Right renal cortex interstitium (tissue), 3 donors: ENCODE results near the gene SLC24A3. TPM values are rescaled to one million over a fixed set of nuclear protein-coding genes. Genes with fewer than 3 reads are reported as not detected.

Experiments used
- DNase-seq, 3 donors: peaks; one replicate each; pipeline ENCODE4 v3.0.0-alpha.2; 2013; ENCODE audit warnings: low read depth in 3 of 3, low spot score in 2 of 3
- polyA plus RNA-seq, 3 donors: library from polyadenylated mRNA; unstranded; fragments of 120-200 nt; gene quantifications; one replicate each; pipeline ENCODE4 v1.2.1, GENCODE V29; 2013; ENCODE audit not compliant: insufficient read length in 3 of 3

The SLC24A3 gene
- polyA plus RNA-seq, 3 donors: 3.4 to 4.2 (median 3.8) TPM

- no peak for DNase-seq
Measured at GRCh38 chr20:19524691-19525090, 312.2 kb downstream of the SLC24A3 start.

DNA sequence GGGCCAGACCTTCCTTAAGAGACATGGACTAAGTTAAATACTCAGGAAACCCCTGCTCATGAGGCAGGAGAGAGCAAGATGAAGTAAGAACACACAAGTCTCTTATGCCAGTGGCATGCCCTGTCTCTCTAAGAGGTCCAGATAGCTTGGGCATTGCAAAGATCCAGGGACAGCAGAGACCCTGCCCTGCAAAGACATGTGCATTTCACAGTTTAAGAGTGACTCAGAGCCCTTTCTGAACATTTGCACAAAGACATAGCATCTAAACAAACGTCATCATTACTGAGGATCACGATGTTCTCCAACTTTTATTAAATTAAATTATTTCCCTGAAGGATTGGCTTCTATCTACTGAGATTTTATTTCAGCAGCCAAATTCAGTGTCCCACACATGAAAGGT is 315.1 kb downstream of the SLC24A3 start:
- no peak for DNase-seq

DNA sequence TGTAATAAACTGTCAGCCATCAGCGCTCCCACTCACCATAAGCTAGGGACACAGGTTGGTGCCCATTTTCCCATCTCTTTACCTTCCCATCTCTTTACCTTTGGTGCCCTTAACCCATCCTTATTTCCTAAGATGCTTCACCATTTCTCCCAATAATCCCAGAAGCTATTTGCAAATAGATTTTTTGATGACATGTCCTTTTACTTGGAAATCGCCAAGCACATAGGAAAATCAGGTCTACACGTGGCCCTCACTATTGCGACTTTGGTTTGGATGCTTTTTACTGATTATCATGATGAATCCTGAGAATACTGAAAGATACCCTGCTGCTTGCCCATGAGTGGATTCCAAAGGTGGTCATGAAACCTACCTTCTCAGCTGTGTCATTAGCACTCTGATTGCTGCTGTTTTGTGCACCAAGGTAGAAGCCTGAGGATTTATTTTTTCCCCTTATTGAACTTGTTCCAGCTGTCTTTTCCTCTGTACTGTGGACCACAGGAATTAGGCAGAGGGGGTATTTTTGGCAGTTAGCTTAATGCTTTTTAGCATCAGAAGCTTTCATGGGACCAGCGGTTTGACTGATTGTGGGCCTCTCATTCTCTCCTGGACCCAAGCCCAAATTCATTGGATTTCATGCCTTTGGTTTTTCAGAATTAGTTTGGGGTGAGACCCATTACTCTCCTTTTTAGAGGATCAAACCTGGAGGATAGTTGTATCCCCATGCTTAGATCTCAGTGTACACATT is 316.0 kb downstream of the SLC24A3 start:
- DNase-seq: no peak

DNA sequence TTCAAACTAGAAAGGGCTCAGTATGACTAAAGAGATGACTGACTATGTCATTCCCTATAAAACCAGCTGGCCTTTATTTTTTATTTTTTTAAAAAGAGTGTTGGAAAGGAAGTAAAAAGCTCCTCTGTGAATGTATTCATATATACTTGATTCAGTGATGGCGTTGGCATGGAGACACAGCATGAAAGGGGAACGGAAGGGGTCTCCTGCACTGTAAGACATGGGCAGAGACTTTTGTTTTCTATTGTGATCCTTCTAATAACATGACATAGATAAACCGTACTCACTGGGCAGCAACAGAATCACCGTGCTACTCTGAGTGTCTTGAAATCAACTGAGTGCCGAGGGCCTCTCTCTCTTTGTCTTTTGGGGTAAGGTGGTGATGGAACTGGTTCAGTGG is 317.6 kb downstream of the SLC24A3 start:
- no peak for DNase-seq

DNA sequence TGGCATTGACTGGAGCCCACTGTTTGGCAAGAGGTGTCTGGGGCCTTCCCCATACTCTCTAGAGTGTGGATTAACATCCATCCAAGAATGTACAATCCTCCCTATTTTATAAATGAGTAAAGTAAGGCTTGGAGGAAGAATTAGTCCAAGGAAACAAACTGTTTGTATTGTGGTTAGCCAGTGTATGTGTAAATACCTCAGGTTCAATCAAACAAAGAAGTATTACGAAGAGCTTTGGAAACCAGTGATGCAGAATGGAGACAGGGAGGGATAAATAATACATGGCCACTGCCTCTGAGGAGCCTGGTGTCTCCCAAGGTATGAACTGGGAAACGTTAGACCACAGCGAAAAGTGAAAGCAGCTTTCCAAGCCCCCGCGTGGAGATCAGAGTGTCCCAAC is 319.0 kb downstream of the SLC24A3 start:
- DNase-seq: no peak

DNA sequence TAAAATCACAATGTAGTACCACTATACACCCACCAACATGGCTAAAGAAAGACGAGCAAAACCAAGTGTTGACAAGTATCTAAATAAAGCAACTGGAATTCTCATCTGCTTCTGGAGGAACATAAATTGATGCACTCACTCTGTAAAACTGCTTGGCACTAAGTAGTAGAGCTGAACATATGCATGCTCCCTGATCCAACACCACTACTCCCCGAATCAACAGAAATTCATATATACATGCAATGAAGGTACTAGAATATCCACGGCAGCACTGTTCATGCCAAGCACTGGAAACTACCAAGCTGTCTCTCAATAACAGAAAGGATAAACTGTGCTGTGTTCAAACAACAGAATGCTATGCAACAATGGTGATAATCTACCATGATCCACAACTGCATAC is 326.1 kb downstream of the SLC24A3 start:
- DNase-seq: no peak

GRCh38 chr20:19539191-19539590 is 326.7 kb downstream of the SLC24A3 start:
- DNase-seq: no peak

GRCh38 chr20:19540392-19540791 is 327.9 kb downstream of the SLC24A3 start:
- no peak for DNase-seq

DNA sequence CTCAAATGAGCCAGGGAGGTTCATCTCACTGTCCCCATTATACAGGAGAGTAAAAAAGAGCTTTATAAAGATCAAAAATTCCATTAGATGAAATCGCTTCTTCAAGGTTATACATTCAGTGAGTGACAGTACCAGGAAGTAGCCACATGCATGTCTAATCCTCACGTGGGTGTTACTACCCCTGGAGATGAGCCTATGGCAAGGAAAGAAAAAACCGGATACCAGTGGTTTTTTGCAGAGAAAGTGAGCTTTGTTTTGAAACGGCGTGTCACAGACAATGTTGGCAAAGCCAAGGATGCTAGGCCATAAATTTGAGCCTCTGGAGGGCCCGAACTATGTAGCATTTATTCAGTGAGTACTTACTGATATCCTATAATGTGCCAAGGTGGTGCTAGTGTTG is 330.7 kb downstream of the SLC24A3 start:
- DNase-seq: no peak

DNA sequence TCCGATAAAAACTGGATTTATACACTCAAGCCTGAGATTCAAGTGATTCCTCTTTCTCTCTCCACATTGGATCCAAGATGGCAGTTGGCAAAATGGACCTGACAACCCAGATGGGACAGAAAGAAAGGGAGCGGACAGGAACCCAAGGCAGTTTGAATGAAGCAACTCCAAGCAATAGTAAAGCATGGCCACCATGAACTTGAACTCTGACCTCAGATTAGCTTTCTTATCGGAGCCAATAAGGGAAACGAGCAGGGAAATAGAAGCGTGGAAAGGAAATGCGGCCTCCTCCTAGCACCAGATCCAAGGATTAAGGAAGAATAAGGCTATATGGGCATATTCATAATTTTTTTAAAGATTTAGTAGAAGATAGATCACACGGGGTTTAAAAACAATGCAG is 332.2 kb downstream of the SLC24A3 start:
- no peak for DNase-seq

GRCh38 chr20:19546648-19547047 is 334.2 kb downstream of the SLC24A3 start:
- DNase-seq: no peak

DNA sequence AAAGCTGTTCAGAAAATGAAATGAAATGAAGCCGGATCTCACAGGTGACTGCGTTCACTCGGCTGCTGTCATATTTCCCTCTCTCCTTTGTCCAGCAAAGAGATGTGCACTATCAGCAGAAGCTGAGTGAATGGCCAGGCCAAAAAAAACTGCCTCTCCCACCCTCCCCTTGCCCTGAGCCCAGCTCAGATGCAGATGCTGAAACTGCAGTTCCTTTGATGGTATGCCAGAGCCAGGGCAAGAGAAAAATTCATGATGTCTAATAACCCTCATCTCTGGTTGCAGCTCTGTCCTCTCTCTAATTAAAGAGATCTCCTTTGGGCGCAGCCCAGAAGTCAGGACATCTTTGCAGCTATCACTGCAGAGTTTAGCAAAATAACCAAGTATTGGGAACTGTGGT is 335.1 kb downstream of the SLC24A3 start:
- DNase-seq: no peak

GRCh38 chr20:19549896-19550295 is 337.5 kb downstream of the SLC24A3 start:
- no peak for DNase-seq

- DNase-seq: peak; percentile 47 to 56 (median 48)
Measured at GRCh38 chr20:19552221-19553180, 340.1 kb downstream of the SLC24A3 start.

GRCh38 chr20:19554666-19555065 is 342.2 kb downstream of the SLC24A3 start:
- no peak for DNase-seq

DNA sequence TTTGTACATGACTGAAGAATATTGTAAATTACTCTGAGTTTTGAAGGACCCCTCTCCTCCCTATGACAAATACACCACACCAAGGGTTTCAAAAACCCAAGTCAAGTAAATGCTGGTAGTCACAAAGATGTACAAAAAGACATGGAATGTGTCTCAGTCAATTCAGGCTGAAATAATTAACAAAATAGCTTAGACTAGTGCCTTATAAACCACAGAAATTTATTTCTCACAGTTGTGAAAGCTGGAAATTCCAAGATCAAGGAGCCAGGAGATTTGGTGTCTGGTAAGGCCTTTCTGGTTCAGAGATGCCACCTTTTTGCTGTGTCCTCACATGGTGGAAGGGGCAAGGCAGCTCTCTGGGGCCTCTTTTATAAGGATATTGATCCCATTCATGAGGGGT is 343.3 kb downstream of the SLC24A3 start:
- DNase-seq: no peak

- DNase-seq: no peak
Measured at GRCh38 chr20:19557291-19557690, 344.8 kb downstream of the SLC24A3 start.

GRCh38 chr20:19560881-19561480 is 348.5 kb downstream of the SLC24A3 start:
- no peak for DNase-seq

- no peak for DNase-seq
Measured at GRCh38 chr20:19562426-19562825, 350.0 kb downstream of the SLC24A3 start.

DNA sequence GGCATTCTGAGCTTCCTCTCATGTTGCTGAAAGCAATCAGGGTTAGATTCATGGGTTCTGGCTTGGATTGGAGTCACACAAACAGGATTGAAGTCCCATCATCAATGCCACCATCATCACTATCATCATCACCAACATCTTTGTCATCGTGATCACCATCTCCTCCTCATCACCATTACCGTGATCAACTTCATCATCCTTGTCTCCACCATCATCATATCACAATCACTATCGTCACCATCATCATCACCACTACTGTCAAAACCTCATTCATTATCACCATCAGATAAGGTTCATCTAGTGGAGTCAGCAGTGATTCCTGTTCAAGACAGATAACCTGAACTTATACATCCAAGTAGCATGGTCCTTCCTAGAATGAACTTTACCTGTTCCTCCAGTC is 351.8 kb downstream of the SLC24A3 start:
- DNase-seq: no peak

- no peak for DNase-seq
Measured at GRCh38 chr20:19565736-19566135, 353.3 kb downstream of the SLC24A3 start.
